Measurements from ENCODE around the gene PLXNA4. TPM values are rescaled to one million over a fixed set of nuclear protein-coding genes. Genes with fewer than 3 reads are reported as not detected.

PLXNA4 gene
- total RNA-seq, 1 donor = 2.6 TPM

DNA sequence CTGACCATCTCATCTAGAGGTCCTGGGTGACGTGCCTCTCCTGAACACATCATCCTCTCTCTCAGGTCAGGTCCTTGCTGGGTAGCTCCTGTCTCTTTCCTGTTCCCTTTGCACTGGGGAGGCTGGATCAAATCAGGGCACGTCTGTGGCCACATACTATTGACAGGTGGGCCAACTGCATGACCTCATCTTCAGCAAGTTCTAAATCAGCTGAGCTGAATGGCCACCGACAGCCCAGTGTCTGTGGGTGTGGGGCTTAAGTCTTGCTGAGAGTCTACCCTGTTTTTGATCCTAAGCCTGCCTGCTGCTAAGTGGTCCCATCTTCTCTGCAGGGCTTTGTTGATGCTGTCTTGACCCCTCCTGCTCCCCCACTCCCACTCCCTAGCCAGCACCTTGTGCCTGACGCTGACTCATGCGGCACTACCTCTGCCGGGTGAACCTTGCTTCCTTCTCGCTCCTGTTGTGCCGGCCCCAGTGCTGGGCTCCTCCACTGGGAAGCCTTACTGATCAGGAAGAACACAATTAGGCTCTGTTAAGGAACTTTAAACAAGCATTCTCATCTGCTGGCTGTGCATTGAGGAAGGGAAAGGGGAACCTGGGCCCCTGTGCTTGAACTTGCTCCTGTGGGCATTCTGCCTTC is 440.4 kb downstream of the PLXNA4 start:
- no peak overlapping the region for H3K4me3 ChIP-seq (ENCODE audit: low read length)

DNA sequence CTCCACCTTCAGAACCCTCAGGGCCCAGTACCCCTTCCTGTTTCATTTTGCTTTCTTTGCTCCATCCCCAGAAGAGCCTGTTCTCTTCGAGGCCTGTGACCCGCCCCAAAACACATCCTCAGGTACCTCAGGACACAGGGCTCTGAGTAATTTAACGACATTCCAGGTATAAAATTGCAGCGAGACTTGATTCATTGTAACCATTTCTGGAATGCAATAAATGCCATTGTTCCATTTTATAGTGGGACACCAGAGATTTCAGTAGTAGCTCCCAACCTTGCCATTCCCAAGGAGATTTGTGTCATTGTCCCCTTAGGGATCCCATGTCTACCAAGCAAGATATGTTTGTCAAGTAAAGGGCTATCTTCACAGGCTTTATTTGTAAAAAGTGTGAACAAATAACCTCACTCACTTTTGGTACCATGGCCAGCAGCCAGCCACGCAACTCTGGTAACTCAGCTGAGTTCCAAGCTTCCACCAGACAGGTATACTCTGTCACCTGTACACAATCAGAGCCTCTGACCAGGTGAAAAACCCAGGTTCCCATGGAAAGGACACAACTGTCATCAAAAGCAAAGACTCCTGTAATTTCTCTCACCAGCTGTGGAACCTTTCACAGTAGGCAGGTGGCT is 441.3 kb downstream of the PLXNA4 start:
- no peaks in the 10 kb centered on the region for H3K27me3 ChIP-seq (ENCODE audit: insufficient read depth, low read length)
- no peak overlapping the region for H3K4me3 ChIP-seq (ENCODE audit: low read length)

More for the DNA sequence above, 440.4 kb downstream of the PLXNA4 start:
- no peaks in the 10 kb centered on the region for H3K27me3 ChIP-seq (ENCODE audit: insufficient read depth, low read length)
- H3K9me3 ChIP-seq (ENCODE audit: low read depth, low read length) = no peaks in the 10 kb centered on the region
- H3K4me1 ChIP-seq (ENCODE audit: insufficient read depth, low read length) = no peaks in the 10 kb centered on the region

DNA sequence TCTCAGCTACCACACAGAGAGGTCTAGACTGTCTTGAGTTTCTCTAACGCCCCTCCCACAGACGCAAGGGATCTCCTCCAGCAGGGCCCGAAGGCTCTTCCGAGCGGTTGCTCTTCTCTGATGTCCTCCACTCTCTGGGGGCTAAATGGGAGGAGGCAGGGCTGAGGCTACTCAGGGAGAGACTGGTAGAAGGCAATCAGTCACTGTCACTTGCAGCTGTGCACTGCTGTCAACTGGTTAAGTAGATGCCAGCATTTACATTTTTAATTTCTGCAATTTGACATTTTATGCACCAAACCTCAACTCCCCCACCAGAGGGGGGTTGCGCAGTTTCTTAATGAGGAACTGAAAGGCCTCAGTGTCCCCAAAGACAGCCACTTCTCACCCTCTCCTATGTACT is 442.8 kb downstream of the PLXNA4 start:
- Histone ChIP-seq H3K4me3 (ENCODE audit: low read length) (no peak overlapping the region), H3K27me3 (ENCODE audit: insufficient read depth, low read length) (no peaks in the 10 kb centered on the region), H3K4me1 (ENCODE audit: insufficient read depth, low read length) (no peaks in the 10 kb centered on the region), H3K9me3 (ENCODE audit: low read depth, low read length) (no peaks in the 10 kb centered on the region)

More for the DNA sequence above, 441.3 kb downstream of the PLXNA4 start:
- Histone ChIP-seq H3K9me3 (ENCODE audit: low read depth, low read length) (no peaks in the 10 kb centered on the region), H3K4me1 (ENCODE audit: insufficient read depth, low read length) (no peaks in the 10 kb centered on the region)

DNA sequence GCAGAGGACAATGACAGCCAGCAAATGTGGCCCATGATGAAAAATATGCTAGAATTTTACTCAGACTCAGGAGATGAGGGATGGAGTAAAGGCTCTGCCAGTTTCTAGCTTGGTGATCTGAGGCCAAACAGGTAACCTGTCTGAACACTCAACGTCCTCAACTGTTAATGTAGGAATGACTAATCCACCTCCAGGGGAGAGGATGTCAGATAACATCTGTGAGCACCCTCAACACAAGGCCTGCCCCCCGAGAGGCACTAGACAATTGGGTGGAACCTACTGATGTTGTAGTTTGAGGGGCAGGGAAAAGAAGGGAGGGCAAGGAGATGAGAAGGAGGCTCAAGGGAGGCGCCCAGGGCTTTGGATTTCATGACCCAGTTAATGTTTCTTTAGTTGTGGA is 445.1 kb downstream of the PLXNA4 start:
- H3K4me3 ChIP-seq (ENCODE audit: low read length) = no peak overlapping the region
- no peaks in the 10 kb centered on the region for H3K4me1 ChIP-seq (ENCODE audit: insufficient read depth, low read length)
- no peaks in the 10 kb centered on the region for H3K27me3 ChIP-seq (ENCODE audit: insufficient read depth, low read length)
- H3K9me3 ChIP-seq (ENCODE audit: low read depth, low read length) = no peaks in the 10 kb centered on the region

DNA sequence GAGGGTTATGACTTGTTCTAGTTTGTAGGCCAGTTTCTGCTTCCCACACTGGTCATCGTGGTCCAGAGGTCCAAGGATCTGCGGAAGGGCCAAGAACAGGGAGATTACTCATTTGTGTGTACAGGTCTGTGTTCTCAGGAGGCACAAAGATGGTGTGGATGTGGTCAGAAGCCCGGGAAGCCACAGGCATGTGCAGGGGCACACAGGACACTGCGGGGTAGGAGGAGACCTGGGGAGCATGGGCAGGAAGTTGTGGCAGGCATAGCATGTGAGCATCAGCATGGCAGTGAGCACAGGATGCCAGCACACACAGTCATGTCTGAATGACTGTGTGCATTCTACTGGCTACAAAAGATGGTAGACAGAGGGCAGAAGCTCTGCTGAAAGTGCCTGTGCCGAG is 445.8 kb downstream of the PLXNA4 start:
- Histone ChIP-seq H3K4me1 (ENCODE audit: insufficient read depth, low read length) (no peaks in the 10 kb centered on the region), H3K4me3 (ENCODE audit: low read length) (no peak overlapping the region), H3K9me3 (ENCODE audit: low read depth, low read length) (no peaks in the 10 kb centered on the region), H3K27me3 (ENCODE audit: insufficient read depth, low read length) (no peaks in the 10 kb centered on the region)

DNA sequence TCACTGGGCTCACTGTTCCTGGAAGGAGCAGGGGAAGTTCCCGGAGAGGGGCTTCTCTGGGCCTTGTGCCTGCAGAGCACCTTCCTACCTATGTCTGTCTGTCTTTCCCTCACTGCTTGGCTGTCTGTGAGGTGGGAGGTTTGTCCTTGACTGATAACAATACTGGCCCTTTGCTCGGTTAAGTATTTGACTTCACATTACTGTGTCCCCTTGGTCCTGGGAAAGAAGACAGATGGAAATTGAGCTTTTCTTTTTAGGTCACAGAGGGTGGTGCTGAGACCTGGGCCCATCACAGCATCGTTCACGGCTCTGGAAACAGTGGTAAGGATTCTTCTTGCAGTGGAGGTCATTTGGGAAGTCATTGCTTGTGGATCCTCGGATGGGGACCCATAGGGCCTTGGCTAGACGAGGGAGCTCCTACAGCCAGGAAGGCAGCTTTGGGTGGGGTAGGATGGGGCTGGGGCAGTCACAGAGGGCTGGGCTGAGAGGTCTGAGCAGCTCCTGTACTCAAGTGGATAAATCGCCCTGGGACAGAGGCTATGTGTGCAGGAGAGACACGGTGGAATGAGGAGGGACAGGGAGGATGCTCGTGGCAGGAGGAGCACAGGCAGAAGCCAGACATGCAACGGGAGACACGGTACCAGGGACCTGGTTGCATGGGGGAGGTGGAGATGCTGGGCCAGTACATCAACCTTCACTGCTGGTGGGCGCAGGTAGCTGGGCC is 450.2 kb downstream of the PLXNA4 start:
- no peak overlapping the region for H3K4me3 ChIP-seq (ENCODE audit: low read length)
- H3K4me1 ChIP-seq (ENCODE audit: insufficient read depth, low read length) = no peaks in the 10 kb centered on the region
- H3K27me3 ChIP-seq (ENCODE audit: insufficient read depth, low read length) = no peaks in the 10 kb centered on the region
- no peaks in the 10 kb centered on the region for H3K9me3 ChIP-seq (ENCODE audit: low read depth, low read length)

DNA sequence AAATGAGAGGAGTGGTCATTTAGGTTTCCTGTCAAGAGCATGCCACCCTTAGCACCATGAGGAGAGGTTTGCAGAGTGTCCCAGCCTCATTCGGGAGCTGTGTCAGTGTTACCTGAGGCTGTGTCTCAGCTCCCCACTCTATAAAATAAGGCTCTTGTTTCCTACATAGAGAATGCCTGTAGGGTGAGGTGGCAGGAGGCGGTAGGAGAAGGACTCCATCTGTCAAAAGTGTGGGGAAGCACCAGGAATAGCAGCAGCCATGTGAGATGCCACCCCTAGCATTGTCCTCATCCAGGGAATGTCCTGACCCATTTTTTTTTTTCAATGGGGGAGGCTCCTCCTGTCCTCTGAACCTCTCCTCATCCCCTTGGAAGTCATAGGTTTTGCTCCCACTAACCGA is 451.2 kb downstream of the PLXNA4 start:
- Histone ChIP-seq H3K9me3 (ENCODE audit: low read depth, low read length) (no peaks in the 10 kb centered on the region), H3K4me3 (ENCODE audit: low read length) (no peak overlapping the region), H3K27me3 (ENCODE audit: insufficient read depth, low read length) (no peaks in the 10 kb centered on the region), H3K4me1 (ENCODE audit: insufficient read depth, low read length) (no peaks in the 10 kb centered on the region)

DNA sequence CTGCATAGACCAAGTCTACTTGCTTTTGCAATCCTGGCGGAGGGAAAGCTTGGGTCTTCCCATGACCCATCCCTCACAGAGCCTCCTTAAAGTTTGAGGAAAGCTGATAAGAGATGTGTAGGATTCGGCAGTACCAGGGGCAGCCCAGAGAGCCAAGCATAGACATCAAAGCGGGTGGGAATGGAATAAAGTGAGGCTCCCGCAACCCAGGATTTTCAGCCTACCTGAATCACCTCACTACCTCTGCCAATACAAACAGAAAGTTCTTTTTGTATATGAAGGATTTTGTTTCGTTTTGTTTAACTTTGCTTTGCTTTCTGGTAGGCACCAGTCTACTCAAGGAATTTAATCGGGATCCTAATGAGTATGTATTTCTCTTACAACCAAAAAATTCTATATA is 451.7 kb downstream of the PLXNA4 start:
- Histone ChIP-seq H3K9me3 (ENCODE audit: low read depth, low read length) (no peaks in the 10 kb centered on the region), H3K27me3 (ENCODE audit: insufficient read depth, low read length) (no peaks in the 10 kb centered on the region), H3K4me1 (ENCODE audit: insufficient read depth, low read length) (no peaks in the 10 kb centered on the region), H3K4me3 (ENCODE audit: low read length) (no peak overlapping the region)

DNA sequence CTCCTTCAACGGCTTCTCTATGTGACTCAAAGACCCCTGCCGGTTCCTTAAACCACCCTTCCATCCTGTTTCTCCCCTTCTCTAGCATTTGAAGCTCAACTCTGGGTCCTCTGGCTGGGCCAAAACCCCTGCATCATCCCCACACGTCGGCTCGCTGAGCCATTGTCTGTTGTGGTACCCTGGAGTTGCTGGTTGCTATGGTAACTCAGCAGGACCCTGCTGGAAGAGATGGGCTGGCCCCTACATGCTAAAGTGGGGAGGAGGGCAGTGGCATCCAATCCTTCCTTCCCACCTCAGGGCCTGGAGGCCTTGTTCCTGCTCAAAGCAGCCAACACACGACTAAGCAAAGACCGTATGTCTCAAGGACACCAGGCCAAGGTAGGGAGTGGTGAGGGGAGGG is 452.5 kb downstream of the PLXNA4 start:
- H3K4me1 ChIP-seq (ENCODE audit: insufficient read depth, low read length) = no peaks in the 10 kb centered on the region
- H3K9me3 ChIP-seq (ENCODE audit: low read depth, low read length) = no peaks in the 10 kb centered on the region
- H3K4me3 ChIP-seq (ENCODE audit: low read length) = no peak overlapping the region
- no peaks in the 10 kb centered on the region for H3K27me3 ChIP-seq (ENCODE audit: insufficient read depth, low read length)

DNA sequence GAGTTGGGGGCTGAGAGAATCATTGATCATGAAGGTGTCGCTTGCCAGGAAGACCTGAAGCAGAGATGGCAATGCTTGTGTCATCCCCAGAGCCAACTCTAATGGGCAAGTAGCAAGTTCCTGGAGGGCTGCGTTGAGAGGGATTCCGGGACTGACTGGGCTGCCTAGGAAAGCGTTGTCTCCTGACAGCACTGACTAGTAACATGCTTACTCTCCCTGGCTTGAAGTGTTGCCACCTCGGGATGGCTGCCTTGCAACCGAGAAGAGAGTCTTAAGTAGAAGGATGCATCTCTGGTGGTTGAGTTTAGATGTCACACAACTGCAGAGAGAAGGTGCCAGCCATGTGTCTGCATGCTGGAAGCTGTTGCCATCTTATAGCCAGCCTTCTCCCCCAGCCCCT is 453.4 kb downstream of the PLXNA4 start:
- Histone ChIP-seq H3K4me1 (ENCODE audit: insufficient read depth, low read length) (no peaks in the 10 kb centered on the region), H3K9me3 (ENCODE audit: low read depth, low read length) (no peaks in the 10 kb centered on the region), H3K27me3 (ENCODE audit: insufficient read depth, low read length) (no peaks in the 10 kb centered on the region), H3K4me3 (ENCODE audit: low read length) (no peak overlapping the region)

DNA sequence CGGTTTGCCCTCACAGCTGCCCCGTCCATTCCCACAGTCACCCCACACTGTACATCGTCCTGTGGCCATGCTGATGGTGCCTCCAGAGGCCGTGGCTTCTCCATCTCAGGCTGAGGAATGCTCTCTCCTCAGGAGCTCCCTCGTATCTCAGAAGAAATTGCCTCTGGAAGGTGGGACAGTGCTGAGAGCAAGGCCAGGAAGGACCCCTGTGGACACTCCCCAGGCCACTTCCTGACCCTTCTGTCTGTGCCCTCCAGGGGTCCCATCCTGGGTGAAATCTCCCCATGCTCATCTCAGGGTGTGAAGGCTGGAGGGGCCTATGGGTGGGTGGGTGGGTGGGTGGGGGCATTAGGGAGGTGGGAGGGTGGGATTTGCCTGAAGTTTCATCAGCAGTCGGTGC is 454.3 kb downstream of the PLXNA4 start:
- Histone ChIP-seq H3K27me3 (ENCODE audit: insufficient read depth, low read length) (no peaks in the 10 kb centered on the region), H3K4me3 (ENCODE audit: low read length) (no peak overlapping the region), H3K9me3 (ENCODE audit: low read depth, low read length) (no peaks in the 10 kb centered on the region), H3K4me1 (ENCODE audit: insufficient read depth, low read length) (no peaks in the 10 kb centered on the region)

DNA sequence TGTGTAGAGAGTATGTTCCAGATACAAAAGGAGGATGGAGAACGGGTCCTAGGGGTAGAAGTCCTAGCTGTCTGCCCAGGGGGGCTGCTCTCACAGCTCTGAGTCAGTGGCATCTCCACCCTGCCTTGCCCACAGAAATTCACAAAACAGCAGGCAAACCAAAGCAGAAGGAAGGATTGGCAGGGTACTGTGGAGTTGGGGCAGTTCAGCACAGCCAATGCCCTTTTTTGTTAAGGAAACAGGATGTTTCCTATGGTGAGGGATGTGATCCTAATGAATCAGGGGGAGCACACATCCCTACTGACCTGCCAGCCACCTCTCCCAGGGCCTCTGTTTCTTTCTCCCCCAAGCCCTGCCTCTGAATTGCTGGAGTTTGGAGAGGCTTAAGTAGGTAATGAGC is 457.6 kb downstream of the PLXNA4 start:
- Histone ChIP-seq H3K4me1 (ENCODE audit: insufficient read depth, low read length) (no peaks in the 10 kb centered on the region), H3K4me3 (ENCODE audit: low read length) (no peak overlapping the region), H3K27me3 (ENCODE audit: insufficient read depth, low read length) (no peaks in the 10 kb centered on the region), H3K9me3 (ENCODE audit: low read depth, low read length) (no peaks in the 10 kb centered on the region)

DNA sequence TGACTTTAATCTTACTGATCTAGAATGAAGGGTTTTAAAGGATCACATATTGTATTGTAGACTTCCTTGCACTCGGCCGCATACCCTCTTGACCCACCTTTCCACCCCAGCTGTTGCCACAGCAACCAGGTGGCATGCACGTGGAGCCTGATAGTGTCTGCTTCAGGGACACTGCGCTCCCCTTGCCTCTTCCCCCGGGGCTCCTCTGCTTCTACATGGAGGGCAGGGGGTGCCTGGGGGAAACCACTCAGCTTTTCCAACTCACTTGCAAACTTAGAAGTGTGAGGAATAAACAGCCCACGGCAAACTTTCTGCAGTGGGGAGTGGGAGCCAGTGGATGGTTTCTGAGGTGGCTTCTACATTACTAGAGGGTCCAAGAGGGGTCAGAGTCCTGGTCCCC is 458.6 kb downstream of the PLXNA4 start:
- H3K4me3 ChIP-seq (ENCODE audit: low read length) = no peak overlapping the region
- no peaks in the 10 kb centered on the region for H3K4me1 ChIP-seq (ENCODE audit: insufficient read depth, low read length)
- H3K27me3 ChIP-seq (ENCODE audit: insufficient read depth, low read length) = no peaks in the 10 kb centered on the region
- no peaks in the 10 kb centered on the region for H3K9me3 ChIP-seq (ENCODE audit: low read depth, low read length)

DNA sequence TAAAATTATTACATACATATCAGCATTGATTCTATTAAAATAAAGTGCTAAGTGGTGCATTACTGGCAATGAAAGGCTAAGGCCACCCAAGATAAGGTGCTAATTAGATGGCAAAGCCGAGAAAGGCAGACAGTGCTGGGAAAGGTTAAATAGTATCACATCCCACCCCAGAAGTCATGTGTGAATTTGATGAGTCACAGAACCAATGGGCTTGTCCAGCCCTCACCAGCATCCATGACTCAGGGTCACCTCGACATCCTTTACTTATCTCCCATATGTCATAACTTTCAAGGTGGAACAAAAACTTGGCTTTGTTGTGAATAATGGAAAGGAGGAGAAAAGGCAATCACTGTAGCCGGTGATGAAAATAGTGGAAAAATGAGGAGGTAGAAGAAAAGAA is 459.1 kb downstream of the PLXNA4 start:
- no peaks in the 10 kb centered on the region for H3K4me1 ChIP-seq (ENCODE audit: insufficient read depth, low read length)
- no peak overlapping the region for H3K4me3 ChIP-seq (ENCODE audit: low read length)
- H3K9me3 ChIP-seq (ENCODE audit: low read depth, low read length) = no peaks in the 10 kb centered on the region
- H3K27me3 ChIP-seq (ENCODE audit: insufficient read depth, low read length) = no peaks in the 10 kb centered on the region

DNA sequence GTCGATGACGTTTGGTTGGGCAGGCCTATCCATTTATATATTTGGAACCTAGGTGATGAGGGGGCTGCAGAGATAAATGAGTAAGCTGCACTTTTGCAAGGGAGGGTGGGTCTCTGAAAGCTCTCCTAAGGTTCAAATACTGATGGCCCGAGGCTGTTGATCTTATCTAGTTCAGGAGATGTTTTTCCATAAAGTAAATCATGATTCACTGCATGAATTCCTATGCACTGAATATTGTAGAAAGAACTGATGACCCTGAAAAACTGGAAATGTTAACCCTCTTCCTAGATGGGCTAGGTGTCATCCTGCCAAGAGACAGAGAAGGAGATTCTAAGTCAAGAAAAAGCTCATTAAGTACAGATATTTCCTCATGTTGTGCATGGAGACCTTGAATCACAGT is 459.9 kb downstream of the PLXNA4 start:
- H3K4me3 ChIP-seq (ENCODE audit: low read length) = no peak overlapping the region
- H3K27me3 ChIP-seq (ENCODE audit: insufficient read depth, low read length) = no peaks in the 10 kb centered on the region
- no peaks in the 10 kb centered on the region for H3K9me3 ChIP-seq (ENCODE audit: low read depth, low read length)
- H3K4me1 ChIP-seq (ENCODE audit: insufficient read depth, low read length) = no peaks in the 10 kb centered on the region

DNA sequence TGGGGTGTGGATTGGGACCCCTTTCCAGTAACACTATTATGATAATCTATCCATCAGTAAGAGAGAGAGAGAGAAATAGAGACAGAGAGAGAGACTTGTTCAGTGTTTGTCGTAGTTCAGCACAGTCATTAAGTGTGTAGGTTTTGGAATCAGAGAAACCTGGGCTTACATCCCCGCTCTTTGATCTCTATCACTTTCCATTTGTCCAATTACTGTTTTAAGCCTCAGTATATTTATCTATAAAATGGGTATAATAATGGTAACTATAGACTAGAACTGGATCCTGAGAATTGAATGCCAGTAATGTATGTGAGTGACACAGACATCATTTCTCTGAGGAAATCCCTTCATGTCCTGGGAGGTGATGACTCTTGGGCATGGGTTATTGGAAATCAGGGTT is 460.5 kb downstream of the PLXNA4 start:
- Histone ChIP-seq H3K9me3 (ENCODE audit: low read depth, low read length) (no peaks in the 10 kb centered on the region), H3K27me3 (ENCODE audit: insufficient read depth, low read length) (no peaks in the 10 kb centered on the region), H3K4me1 (ENCODE audit: insufficient read depth, low read length) (no peaks in the 10 kb centered on the region), H3K4me3 (ENCODE audit: low read length) (no peak overlapping the region)
